Measurements from ENCODE around the gene COPZ2.

DNA sequence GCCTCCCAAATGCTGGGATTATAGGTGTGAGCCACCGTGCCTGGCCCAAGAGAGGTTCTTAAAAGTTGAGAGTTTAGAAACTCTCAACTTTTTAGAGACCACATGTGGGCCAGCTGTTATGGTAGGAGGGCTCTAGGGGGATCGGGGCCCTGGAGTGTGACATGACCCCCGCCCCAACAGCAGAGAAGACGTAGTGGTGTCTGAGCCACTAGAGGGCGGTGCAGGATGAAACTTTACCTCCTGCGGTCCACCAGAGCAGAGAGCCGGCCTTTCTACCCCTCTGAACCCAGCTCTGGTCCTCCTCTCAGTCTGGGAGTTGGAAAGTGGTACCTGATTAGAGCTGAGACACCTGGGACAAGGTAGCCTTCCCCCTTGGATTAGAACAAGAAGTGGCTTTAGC lies 59.3 kb downstream of the COPZ2 start:
- TF ChIP-seq CTCF (IDR thresholded peaks at IDR 0.05) = peak; percentile 50 to 58 (median 52)
- no peak for TF ChIP-seq POLR2A (IDR thresholded peaks at IDR 0.05)
